Activated CD8-positive, alpha-beta memory T cell treated with anti-CD3 and anti-CD28 coated beads, Interleukin-2, amount 50 U/mL, for 1 hour (primary cell): ENCODE measurements around the gene LRMDA.

Experiments used
- DNase-seq: peaks from one replicate; pipeline ENCODE4 v3.0.0-alpha.2; 2020; ENCODE audit errors: extremely low read depth

The LRMDA gene

DNA sequence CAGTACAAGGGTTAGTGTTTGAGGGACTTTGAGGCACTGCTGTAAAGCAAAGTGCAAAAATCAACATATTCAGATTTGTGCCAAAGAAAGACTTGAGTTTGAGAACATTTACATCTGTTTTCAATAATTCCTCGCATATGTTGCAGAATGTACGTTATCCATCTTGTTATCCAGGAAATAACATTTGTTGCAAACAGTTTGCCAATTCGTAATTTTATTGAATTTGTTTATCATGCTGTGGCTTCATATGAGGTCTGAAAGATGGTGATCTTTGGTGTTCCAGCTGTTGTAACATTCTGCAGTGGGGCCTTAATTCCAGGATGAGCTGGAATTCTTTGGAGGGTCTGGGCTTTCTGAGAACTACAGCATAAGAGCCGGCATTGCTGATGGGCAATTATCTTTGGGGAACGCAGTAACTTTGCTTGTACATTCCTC is 396.2 kb downstream of the LRMDA start:
- no peak for DNase-seq

DNA sequence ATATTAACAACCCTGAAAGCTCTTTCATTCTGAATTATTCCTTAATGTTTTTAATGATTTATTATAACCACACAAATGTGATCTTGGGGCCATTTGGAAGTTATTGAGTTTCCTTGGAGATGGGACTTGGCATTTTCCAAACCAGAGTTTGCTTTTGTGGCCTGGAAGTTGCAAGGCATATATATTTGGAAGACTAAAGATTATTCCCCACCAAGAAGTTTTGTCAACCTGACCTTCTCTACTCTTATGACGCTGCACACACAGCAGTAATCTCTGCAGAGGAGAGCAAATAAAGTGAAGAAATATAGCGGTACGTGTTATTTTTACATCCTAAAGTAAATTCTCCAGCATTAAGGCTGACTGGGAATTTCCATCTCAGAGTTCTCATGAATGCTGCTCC is 397.0 kb downstream of the LRMDA start:
- no peak for DNase-seq

DNA sequence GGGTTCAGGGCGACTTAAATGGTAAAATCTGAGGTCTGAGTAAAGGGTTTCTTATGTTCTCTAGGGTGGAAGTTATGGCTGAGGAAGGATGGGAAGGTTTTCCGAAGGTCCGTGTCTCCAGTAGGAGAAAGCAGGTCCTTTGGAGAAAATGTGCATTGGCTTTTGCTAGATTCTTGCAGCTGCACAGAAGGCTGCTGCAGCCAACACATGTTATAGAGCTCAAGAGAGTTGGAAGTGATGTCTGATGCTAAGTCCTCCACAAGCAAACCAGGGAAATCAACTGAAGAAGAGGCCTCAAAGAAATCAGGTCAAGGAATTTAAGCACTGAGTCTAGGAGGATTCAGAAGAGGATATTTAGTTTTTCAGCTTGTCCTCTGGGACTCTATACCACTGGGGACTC is 404.6 kb downstream of the LRMDA start:
- no peak for DNase-seq

DNA sequence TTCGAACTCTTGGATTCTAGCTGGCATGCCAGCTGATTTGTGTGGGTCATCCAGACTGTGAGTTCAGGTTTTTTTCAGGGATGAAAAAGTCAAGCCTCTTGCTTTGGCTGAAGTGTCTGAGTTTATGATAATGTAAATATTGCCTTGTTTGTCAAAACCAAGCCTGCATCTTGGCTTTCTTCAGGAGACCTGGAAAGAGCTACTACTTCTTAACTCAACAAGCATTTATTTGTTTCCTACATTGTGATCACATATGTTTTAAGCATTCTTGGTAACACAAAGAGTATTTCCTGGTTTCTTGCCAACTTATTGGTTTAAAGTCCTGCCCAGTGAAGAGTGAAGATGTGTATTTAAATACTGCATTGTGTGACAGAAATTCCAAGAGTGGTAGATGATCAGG is 407.1 kb downstream of the LRMDA start:
- no peak for DNase-seq

DNA sequence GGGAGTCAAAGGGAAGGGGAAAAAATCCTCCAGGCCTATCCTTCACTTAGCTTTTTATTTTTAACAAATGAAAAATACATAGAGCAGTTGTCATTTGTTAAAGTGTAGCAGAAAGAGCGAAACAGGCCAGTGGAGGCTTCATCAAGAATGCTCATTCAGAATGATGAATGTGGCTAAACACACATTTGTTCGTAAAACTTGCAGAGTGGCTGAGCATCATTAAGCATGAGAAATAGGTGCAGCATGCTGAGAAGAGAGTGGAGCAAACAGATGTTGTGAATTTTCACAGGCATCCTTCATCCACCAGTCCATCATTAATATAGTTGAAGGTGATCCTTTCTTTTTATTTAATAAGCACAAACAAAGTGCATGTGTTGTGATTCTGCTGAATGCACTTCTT is 407.6 kb downstream of the LRMDA start:
- no peak for DNase-seq

DNA sequence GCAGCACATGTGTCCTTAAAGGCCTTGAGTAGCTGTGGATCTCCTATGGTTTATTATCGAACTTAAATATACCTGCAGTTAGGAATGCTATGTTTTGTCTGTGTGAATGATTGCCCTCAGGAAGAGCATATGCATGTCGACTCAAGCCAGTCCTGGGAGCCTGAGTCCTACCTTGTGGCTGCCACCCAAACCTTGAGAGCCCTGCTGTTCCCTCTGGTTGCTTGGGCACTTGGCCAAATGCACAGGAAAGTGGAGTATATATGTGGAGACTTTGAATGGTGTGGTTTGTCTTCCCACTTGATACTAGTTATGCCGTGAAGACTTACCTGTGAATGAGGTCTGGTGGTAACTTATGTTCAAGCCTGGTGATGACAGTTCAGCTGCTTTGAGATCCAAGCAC is 409.8 kb downstream of the LRMDA start:
- no peak for DNase-seq

DNA sequence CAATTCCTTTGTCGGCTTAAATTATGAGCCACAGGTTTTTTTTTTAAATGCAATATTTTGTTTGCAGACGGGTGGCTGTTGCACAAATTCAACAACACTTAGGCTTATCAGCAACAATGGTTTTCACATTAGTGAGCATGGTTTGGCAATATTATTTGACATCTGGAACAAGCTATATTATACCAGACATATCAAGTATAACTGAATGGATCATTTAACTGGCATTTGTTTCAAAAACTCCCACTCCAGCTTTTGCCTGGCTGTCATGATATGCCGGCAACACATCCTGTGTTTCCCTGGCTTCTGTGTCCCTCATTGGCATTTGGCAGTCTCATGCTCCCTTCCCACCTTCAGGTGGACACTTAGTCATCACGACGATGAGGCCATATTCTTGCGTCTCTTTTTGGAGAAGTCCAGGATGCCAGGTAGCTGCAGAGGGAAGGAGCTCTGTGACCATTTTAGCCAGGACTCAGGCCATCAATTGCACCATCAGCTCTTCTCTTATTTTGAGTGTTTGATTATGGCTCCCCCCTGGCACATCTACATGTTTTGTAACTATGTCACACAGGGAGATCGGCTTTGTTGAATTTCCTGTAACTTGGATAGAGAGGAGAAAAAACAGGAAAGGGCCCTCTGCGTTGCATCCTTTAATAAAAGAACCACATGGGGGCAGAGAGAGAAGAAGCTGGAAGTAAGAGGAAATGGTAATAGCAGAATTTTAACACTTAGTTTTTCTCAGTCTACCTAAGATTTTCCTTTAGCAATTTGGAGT is 413.9 kb downstream of the LRMDA start:
- no peak for DNase-seq

DNA sequence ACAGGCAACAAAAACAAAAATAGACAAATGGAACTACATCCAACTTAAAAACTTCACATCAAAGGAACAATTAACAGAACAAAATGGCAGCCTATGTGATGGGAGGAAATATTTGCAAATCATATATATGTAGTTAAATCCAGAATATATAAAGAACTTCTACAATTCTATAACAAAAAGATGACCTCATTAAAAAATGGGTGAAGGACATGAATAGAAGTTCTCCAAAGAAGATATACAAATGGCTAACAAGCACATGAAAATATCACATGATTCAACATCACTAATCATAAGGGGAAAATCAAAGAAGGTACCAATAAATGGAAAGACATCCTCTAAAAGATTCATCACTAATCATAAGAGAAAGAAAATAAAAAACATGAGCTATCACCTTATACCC is 416.1 kb downstream of the LRMDA start:
- DNase-seq, result no peak

DNA sequence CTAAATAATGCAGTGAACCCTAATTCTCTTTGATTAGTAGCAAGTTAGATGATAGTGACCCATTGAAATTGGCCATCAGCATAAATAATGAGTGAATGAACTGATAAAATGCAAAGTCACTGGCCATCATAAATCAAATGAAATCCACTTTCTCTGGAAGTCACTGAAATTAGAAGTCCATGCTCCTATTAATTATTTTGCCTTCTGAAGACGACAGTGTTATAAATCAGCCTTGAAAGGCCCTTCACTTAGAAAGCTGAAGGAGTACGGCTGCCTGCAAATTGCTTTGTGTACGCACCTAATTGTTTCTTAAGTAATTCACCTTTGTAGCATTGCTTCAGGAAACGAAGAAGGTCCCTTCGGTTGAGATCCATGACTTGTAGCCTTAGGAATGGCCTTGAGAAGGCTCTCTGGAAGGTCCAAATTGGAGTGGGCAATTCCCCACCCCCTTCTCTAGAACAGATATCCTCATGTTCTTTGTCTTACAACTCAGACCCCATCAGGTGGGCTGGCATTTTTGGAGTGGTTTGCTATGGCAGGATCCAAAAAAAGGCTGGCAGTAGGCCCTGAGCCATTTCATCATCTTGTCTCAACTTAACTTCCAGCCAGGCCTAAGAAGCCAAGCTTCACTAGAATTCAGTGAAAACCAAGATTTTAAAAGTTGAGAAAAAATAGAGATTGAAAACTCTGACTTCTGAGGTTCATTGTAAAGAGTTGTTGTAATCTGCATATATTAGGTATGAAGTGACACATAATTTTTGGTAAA is 420.3 kb downstream of the LRMDA start:
- DNase-seq, result no peak

DNA sequence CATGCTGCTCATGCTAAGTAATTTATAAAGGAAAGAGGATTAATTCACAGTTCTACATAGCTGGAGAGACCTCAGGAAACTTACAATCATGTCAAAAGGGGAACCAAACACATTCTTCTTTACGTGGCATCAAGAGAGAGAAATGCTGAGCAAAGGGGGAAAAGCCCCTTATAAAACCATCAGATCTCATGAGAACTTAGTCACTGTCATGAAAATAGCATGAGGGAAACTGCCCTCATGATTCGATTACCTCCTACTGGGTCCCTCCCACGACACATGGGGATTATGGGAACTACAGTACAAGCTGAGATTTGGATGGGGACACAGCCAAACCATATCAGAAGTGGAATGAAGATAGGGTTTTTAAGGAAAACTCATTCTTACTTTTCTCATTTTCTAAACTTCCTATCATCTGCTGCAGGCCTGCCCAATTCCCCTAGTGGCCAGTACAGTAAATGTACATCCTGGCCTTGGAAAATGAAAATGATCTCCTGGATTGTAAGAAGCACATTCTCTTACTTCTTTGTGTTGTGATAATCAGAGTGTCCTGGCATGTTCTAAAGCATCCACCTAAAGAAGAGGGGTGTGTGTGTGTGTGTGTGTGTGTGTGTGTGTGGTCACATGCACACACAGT is 421.5 kb downstream of the LRMDA start:
- DNase-seq, result no peak

DNA sequence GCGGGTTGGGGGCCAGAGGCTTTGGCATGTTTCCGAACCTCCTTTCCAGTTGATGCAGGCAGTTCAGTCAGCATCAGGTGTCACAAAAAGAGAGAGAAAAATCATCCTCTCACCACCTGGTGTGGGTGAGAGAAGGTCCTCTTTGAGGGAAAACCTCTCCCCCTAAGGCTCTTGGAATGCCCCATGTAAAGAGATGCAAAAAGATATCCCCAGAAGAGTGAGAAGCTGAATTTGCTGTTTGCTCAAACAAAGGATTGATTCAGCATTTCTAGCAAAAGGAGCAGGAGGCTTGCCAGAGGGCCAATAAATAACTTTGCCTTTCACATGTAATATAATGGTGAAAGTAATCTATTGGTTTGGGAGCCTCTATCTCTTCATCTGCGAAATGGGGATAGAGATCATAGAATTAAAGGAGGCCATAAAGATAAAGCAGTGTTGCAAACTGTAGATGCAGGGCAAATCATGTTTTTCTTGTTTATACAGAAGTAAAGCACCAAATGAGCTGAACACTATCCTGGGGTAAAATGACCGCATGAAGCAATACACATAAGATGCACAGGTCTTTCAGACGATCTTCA is 425.9 kb downstream of the LRMDA start:
- DNase-seq, result no peak

DNA sequence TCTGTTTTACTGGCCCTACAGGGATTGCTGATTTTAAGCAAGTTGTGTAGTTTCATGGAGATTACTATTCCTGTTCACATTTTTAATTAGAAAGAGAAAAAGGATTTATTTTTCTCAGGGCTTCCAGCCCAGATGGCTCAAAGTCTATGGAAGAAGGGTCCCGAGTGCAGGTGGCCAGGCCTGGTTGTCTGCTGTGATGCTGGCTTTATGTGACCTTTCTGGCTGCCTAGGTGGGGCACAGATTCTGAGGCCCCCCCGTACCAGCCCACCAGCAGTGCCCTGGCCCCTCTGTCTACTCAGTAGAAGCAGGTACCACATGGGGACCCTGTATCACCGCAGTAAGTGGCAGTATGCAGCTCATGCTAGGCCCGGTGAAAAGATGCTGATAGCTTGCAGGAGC is 426.5 kb downstream of the LRMDA start:
- DNase-seq, result no peak

DNA sequence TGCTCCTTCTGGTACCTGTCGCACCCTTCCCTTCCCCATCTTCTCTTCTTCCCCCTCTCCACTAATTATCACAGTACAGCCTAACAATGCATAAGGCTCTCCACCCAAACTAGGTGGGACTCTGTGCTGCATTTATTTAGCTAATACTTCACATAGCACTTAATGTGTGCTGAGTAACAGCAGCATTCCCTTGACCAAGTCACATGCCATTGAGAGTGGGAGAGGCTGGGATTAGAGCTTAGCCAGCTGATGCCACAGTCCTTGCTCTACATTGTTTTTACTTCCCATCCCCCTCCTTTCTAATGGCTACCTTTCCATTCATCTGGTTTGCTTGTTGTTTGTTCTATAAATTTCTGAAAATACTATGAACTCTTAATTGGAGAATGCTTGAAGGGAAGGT is 426.9 kb downstream of the LRMDA start:
- DNase-seq, result no peak

DNA sequence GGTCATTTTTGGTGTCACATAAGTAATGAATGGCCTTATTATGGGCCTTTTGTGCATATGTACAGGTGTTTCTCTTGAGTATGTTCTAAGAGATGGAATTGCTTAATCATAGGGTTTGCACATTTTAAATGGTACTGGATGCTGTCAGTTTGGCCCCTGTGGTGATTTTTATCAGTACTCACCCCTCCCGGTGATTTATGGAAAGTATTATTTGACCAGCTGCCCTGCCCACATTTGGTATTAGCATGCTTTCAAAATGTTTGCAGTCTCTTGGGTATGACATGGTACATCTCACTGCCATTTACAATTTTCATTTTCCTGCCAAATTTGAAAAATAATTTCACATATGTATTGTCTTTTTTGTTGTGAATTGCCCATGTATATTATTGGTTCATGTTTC is 427.7 kb downstream of the LRMDA start:
- DNase-seq, result no peak

DNA sequence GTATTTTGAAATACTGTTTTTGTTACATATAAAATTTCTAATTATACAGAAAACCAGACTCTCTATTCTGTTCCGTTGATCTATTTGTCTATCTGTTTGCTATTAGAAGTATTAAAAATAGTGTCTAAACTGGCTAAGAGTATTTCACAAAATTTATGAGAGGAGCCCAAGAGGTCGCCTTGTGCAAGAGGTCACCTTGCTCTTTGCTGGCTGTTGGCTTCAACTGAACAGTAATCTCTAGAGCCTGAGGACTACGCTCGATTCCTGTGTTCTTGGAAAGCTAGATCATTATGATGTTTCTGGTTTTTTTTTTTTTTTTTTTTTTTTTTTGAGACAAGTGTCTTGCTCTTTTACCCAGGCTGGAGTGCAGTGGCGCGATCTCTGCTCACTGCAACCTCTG is 428.6 kb downstream of the LRMDA start:
- no peak for DNase-seq

DNA sequence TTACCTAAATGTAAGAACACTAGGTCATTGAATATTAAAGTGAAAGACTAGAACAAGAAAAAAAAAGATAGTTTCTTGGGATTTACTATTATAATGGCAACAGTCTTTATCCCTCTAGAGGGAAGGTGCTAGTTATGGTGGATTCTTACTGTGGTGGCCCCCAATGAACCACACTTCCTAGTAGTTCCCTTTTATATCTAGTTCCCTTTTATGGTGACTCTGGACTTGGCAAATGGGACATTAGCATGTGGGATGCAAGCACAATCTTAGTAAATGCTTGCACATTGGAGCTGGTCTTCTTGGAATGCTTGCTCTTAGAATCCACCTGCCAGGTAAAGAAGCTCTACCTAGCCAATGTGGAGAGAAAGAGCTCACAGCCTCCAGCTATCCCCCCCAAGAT is 430.2 kb downstream of the LRMDA start:
- no peak for DNase-seq

DNA sequence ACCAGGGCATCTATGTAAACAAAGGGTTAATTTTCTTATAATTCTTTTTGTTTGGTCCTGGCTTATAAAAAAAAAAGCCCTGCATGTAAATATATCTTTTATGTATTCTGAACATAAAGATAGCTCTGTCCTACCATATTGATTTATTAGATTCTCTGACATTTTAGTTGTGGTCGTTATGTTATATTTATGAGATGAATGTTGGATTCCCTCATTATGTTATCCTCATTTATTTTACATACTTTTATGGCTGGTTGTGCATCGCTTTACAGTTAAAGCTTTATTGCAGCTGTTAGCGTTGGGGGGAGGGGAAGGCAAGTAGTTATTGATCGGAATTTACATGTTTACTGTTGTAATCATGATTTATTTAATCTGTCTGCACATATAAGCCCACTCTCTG is 431.5 kb downstream of the LRMDA start:
- DNase-seq, result no peak

DNA sequence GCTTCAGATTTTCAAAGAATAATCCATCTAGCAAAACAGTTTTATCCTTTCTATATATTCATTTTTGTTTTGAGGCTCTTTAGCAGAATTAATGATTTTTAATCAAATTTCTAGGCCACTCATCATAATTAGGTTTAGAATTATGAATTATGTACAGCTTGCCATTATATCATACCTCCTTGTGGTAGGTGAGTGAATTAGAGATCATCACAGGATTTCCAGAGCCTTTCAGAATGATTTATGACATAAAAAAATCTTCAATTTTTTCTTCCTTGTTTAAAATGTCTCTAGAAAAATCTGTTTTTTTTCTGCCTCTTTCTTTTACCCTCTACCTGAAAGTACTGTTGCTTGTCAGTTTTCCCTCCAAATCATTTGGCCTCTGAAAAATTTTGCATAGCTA is 433.3 kb downstream of the LRMDA start:
- DNase-seq, result no peak

DNA sequence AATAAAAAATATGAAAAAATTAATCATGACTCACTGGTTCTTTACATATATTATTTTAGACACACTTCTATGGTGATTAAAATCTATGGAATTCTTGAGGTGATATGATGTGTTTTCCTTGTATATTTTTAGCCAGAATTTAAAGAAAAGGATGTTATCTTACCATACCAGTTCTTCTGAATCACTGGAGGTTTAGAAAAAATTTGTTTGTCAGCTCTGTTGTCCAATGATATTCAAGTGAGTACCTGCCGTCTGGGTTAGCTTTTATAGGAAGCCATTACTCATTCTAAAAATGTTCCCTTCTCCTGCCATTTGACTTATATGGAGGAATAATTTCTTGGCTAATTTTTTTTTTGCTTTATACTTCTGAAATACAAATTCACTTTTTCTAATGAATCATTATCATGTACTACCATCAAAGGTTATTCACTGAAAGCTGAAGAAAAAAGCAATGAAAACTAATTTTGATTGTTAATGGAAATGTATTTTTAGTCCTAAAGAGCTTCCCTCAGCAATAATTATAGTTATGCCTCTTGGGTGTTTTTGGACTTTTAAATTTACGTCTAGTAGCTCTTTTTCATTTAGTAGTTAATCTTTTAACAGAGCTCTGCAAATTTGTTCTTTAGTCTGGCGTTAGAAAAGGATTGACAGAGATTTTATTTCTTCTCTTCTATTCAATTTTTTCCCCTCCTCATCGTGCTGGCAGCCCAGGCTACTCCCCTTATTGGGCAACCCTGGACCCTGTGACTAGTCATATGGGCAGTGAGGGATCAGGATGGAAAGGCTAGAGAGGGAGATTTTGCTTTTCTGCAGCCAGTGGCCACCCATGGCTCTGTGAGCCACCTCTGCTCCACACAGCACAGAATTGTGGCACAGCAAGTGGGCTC is 434.2 kb downstream of the LRMDA start:
- DNase-seq, result no peak

DNA sequence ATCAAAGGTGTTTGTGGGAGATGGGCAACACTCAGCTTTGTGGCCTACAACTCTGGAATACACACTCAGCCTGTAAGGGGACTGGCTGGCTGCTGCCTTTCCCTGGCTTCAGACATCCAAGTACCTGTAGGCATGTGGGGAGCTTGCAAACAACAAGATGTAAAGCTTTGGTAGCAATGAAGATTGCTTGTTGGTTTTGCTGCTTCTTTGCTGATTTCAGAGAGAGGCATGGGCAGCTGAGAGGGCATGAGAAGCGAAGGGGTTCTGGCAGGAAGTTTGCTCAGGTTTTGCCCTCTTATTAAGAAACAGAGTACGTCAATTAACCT is 434.8 kb downstream of the LRMDA start:
- DNase-seq, result no peak

DNA sequence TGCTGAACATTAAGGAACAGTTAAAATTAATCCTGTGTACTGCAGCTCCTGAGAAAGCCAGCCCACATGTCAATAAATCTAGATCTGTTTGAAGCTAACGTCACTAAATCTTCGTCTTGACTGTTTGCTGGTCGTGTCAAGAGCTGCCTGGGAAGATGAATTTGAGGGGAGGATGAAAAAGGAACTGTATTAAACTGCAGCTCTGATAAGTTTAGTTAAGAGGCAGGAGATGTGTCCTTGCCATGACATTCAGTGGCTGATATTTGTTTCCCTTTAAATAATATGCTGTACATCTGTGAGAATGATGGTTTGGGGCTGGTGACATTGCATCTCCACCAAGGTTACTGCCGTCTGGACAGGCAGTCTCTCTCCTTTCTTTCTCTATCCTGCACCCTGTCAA is 435.3 kb downstream of the LRMDA start:
- DNase-seq, result no peak

DNA sequence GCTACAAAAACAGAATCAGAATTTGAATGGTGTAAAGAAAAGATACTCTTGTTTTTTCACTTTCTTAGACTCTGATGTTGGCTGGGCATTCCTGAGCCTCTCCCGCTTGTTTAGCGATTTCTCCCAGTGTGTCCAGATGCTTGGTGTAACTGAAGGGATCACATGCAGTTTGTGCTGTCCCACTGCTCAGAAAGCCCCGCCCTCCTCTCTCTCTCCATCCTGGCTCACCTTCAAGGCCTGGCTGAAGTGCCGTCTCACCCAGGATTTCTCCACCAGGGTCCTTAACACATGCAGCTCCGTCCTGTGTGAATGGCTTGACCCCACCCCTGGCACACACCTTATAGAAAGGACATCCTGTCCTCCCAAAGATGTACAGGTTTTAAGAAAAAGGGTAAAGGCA is 437.1 kb downstream of the LRMDA start:
- DNase-seq, result no peak
